ENCODE measurements around the gene ZDHHC11.

GRCh38 chr5:859798-860296 lies 9.1 kb upstream of the ZDHHC11 start:
- TF ChIP-seq CTCF (IDR thresholded peaks at IDR 0.05) (no peak), POLR2AphosphoS5 (IDR thresholded peaks at IDR 0.05) (no peak)
